Natural killer cell (primary cell): ENCODE measurements around the gene REELD1. TPM values are rescaled to one million over a fixed set of nuclear protein-coding genes. Genes with fewer than 3 reads are reported as not detected.
A peak's percentile ranks its signal among the peaks of the same experiment; 100 is the strongest.

Experiments used
- ATAC-seq, 3 donors: fragments of 150-1000 bp in 2 of 3; fragments of 200-7000 bp in 1 of 3; cut with Tn5 transposase; 1 replicate in 1 of 3; 2 replicates in 2 of 3; pipeline ENCODE4 v1.10.0; 2021; ENCODE audit warnings: mild to moderate bottlenecking in 2 of 3, moderate library complexity in 2 of 3
- DNase-seq, 2 donors: peaks; one replicate each; pipeline versions ENCODE4 v3.0.0 to v3.0.0-alpha.2; 2013 to 2021; ENCODE audit warnings: mixed read lengths in 1 of 2
- H3K27ac ChIP-seq: one replicate; pipeline ENCODE4 v1.5.1; 2013; ENCODE audit warnings: mild to moderate bottlenecking, low read length
- H3K27me3 ChIP-seq: one replicate; pipeline ENCODE4 v1.6.1; 2013; ENCODE audit warnings: low read length; ENCODE audit not compliant: control insufficient read depth, insufficient read depth
- H3K36me3 ChIP-seq: one replicate; pipeline ENCODE4 v1.6.1; 2013; ENCODE audit warnings: low read length; ENCODE audit not compliant: control insufficient read depth, insufficient read depth
- H3K4me1 ChIP-seq: one replicate; pipeline ENCODE4 v1.6.1; 2013; ENCODE audit warnings: low read length; ENCODE audit not compliant: control insufficient read depth, insufficient read depth
- H3K4me3 ChIP-seq: one replicate; pipeline ENCODE4 v1.5.1; 2013; ENCODE audit warnings: low read length
- H3K9me3 ChIP-seq: one replicate; pipeline ENCODE4 v1.6.1; 2013; ENCODE audit warnings: low read length; ENCODE audit not compliant: control insufficient read depth, insufficient read depth
- H3K27ac Mint-ChIP-seq, 2 donors: one replicate each; pipeline ENCODE4 v1.8.0; 2022; ENCODE audit warnings: mild to moderate bottlenecking in 2 of 2, mixed read lengths in 2 of 2, moderate library complexity in 1 of 2
- H3K27me3 Mint-ChIP-seq, 2 donors: one replicate each; pipeline ENCODE4 v1.8.0; 2022; ENCODE audit warnings: low read depth in 2 of 2, mixed read lengths in 2 of 2
- H3K36me3 Mint-ChIP-seq: one replicate; pipeline ENCODE4 v1.8.0; 2022; ENCODE audit warnings: mixed read lengths
- H3K4me1 Mint-ChIP-seq, 2 donors: one replicate each; pipeline ENCODE4 v1.8.0; 2022; ENCODE audit warnings: mixed read lengths in 2 of 2
- H3K4me3 Mint-ChIP-seq: one replicate; pipeline ENCODE4 v1.8.0; 2022; ENCODE audit warnings: mild to moderate bottlenecking, moderate library complexity, mixed read lengths
- H3K9me3 Mint-ChIP-seq, 2 donors: one replicate each; pipeline ENCODE4 v1.8.0; 2022; ENCODE audit warnings: mixed read lengths in 2 of 2
- CTCF ChIP-seq: fragments of 200-600 bp; IDR thresholded peaks from one replicate; pipeline ENCODE4 v1.8.0; 2022; ENCODE audit warnings: antibody characterized with exemption
- WGBS: methylation state at CpG from one replicate; pipeline ENCODE4 v1.1.7; 2013; ENCODE audit warnings: missing lambda C conversion rate; ENCODE audit not compliant: insufficient coverage; 5-methylcytosine and 5-hydroxymethylcytosine counted together
- intact Hi-C: fragments of 100-400 bp; cut with micrococcal nuclease; formaldehyde crosslinking; loops from one replicate; pipeline ENCODE4 v1.14.2; 2022
- total RNA-seq, 4 donors: library from RNA; stranded (reverse); fragments of 120-200 nt in 1 of 4; gene quantifications; one replicate each; pipeline versions ENCODE4 v1.2.3 to v1.2.4, GENCODE V29; 2013 to 2022

REELD1 gene
- total RNA-seq, 3 donors from 2014 or later (not counting 1 experiment from before 2014, with no cell fraction given) = 0.72 to 2.2 (median 1.1) TPM

GRCh38 chr4:146175541-146176453, 38.5 kb upstream of the REELD1 start, which contains the start of gene LSM6:
Gene LSM6, plus strand, starts transcription at chr4:146175718. Its CDS starts 7,204 bp downstream, at chr4:146182922.
- peaks cover 0 to 3% of the 10 kb centered on the region in 2 donors for H3K27me3 Mint-ChIP-seq
- no peak for TF ChIP-seq CTCF
- H3K4me1 ChIP-seq = peaks cover 13% of the 10 kb centered on the region
- no peaks in the 10 kb centered on the region for H3K9me3 Mint-ChIP-seq
- no peaks in the 10 kb centered on the region for H3K36me3 Mint-ChIP-seq
- WGBS = under 1% methylated on average over 75 of the region's 75 CpGs
- DNase-seq (peak; percentile 78 to 91), ATAC-seq (peak; percentile 91 to 95 (median 93))
- peak within 1 kb of the TSS; percentile 92 for H3K4me3 Mint-ChIP-seq
- peak within 1 kb of the TSS; percentile 76 to 93 for H3K27ac Mint-ChIP-seq
- intact Hi-C loops = loop anchor here (5.0 to 10.0 kb wide), 2 partner anchors 241 to 347 kb away; partner anchors contain the start of genes SLC10A7 and ZNF827
- H3K27me3 ChIP-seq = no peaks in the 10 kb centered on the region
- H3K36me3 ChIP-seq = no peaks in the 10 kb centered on the region
- H3K4me3 ChIP-seq = peak within 1 kb of the TSS; percentile 100
- H3K27ac ChIP-seq = peak within 1 kb of the TSS; percentile 84
- no peaks in the 10 kb centered on the region for H3K9me3 ChIP-seq
- H3K4me1 Mint-ChIP-seq = peaks cover 48% of the 10 kb centered on the region in 2 donors

GRCh38 chr4:146176891-146177290, 37.4 kb upstream of the REELD1 start:
- Mint-ChIP-seq H3K4me1 (peaks cover 59% of the 10 kb centered on the region in 2 donors), H3K27me3 (peaks cover 0 to 3% of the 10 kb centered on the region in 2 donors), H3K27ac (peak overlapping the region; percentile 76 to 93), H3K4me3 (peak overlapping the region; percentile 92), H3K9me3 (no peaks in the 10 kb centered on the region), H3K36me3 (no peaks in the 10 kb centered on the region)
- H3K36me3 ChIP-seq = peaks cover 3% of the 10 kb centered on the region
- DNase-seq = peak in 1 of 2 donors; percentile 12
- no peaks in the 10 kb centered on the region for H3K9me3 ChIP-seq
- WGBS = 58% methylated on average over 2 of the region's 2 CpGs
- ATAC-seq = no peak
- H3K4me3 ChIP-seq = no peak overlapping the region
- H3K27me3 ChIP-seq = no peaks in the 10 kb centered on the region
- no peak for TF ChIP-seq CTCF
- H3K4me1 ChIP-seq = peaks cover 13% of the 10 kb centered on the region
- intact Hi-C loops = loop anchor here (5.0 to 10.0 kb wide), 2 partner anchors 242 to 345 kb away; partner anchors contain the start of genes SLC10A7 and ZNF827
- no peak overlapping the region for H3K27ac ChIP-seq

- Histone ChIP-seq H3K36me3 (peaks cover 8% of the 10 kb centered on the region), H3K4me1 (peaks cover 13% of the 10 kb centered on the region), H3K4me3 (no peak overlapping the region), H3K9me3 (no peaks in the 10 kb centered on the region), H3K27me3 (no peaks in the 10 kb centered on the region), H3K27ac (no peak overlapping the region)
- ATAC-seq (no peak), DNase-seq (no peak)
- H3K36me3 Mint-ChIP-seq = no peaks in the 10 kb centered on the region
- no peaks in the 10 kb centered on the region for H3K27me3 Mint-ChIP-seq
- 98% methylated on average over 8 of the region's 8 CpGs for WGBS
- peaks cover 68 to 69% of the 10 kb centered on the region in 2 donors for H3K4me1 Mint-ChIP-seq
- peak overlapping the region; percentile 67 to 76 for H3K27ac Mint-ChIP-seq
- no peaks in the 10 kb centered on the region for H3K9me3 Mint-ChIP-seq
- no peak overlapping the region for H3K4me3 Mint-ChIP-seq
- no peak for TF ChIP-seq CTCF
- intact Hi-C loops = loop anchor here (5.0 to 10.0 kb wide), 2 partner anchors 243 to 344 kb away; partner anchors contain the start of genes SLC10A7 and ZNF827
Observed at GRCh38 chr4:146178126-146178525, 36.2 kb upstream of the REELD1 start.
